ENCODE data around the gene IRF1. TPM values are rescaled to one million over a fixed set of nuclear protein-coding genes. Genes with fewer than 3 reads are reported as not detected.

IRF1 gene
- total RNA-seq, 2 donors from 2014 or later, result 42.2 to 47.0 TPM

DNA sequence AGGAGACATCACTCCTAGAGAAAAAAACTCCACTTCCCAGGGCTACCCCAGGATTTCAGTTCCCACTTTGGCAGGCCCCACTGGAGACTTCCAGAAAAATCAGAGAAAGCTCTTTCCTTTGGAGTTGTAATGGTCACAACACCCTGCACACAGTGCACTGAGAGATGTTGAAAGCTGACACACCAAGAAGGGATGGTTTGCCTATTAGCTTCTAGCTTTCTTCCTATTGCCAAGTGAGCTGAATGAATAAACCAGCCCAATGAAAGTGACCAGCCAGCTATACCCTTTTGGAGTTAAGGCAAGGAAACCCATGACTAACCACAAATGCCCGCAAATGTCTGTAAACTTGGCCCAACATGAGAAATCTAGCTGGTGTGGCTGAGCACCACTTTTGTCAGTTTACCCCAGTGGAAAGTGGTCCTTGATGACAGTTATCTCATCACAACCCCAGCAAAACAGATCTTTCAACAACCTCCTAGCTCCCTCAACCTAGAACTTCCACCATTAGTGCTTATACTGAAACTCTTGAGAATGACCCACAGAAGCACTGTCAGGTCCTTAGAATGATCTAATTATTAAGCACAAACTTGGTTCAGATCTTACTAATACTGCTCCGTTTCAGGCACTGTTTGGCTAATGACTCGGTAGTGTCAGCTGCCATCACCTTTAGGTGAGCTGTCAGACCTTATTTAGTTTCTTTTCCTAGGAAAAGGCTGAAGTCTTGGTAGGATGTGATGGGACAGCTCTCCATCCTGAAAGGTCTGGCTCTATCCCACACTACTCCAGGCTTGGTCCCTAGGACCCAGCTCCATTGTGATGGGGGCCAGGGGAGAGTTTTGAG is 11.2 kb downstream of the IRF1 start:
- WGBS, result 84% methylated on average over 3 of the region's 3 CpGs
- H3K9me3 ChIP-seq, result no peaks in the 10 kb centered on the region
- TF ChIP-seq, protein P1, sequence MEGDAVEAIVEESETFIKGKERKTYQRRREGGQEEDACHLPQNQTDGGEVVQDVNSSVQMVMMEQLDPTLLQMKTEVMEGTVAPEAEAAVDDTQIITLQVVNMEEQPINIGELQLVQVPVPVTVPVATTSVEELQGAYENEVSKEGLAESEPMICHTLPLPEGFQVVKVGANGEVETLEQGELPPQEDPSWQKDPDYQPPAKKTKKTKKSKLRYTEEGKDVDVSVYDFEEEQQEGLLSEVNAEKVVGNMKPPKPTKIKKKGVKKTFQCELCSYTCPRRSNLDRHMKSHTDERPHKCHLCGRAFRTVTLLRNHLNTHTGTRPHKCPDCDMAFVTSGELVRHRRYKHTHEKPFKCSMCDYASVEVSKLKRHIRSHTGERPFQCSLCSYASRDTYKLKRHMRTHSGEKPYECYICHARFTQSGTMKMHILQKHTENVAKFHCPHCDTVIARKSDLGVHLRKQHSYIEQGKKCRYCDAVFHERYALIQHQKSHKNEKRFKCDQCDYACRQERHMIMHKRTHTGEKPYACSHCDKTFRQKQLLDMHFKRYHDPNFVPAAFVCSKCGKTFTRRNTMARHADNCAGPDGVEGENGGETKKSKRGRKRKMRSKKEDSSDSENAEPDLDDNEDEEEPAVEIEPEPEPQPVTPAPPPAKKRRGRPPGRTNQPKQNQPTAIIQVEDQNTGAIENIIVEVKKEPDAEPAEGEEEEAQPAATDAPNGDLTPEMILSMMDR (IDR thresholded peaks at IDR 0.05), result no peak
- no peak for TF ChIP-seq POLR2A (IDR thresholded peaks at IDR 0.05)
- no peak for TF ChIP-seq POLR2AphosphoS5 (IDR thresholded peaks at IDR 0.05)
- intact Hi-C loops (cut with DNase I), result no loop called here
- no peaks in the 10 kb centered on the region for H3K27me3 ChIP-seq (replicated peaks; ENCODE audit: insufficient read depth)
- H3K27ac ChIP-seq, result no peak overlapping the region
- H3K36me3 ChIP-seq, result peaks cover 0 to 9% of the 10 kb centered on the region in 2 donors
- no peaks in the 10 kb centered on the region for H3K4me1 ChIP-seq (replicated peaks)
- DNase-seq (ENCODE audit: low spot score), result no peak
- no peak overlapping the region for H3K4me3 ChIP-seq

DNA sequence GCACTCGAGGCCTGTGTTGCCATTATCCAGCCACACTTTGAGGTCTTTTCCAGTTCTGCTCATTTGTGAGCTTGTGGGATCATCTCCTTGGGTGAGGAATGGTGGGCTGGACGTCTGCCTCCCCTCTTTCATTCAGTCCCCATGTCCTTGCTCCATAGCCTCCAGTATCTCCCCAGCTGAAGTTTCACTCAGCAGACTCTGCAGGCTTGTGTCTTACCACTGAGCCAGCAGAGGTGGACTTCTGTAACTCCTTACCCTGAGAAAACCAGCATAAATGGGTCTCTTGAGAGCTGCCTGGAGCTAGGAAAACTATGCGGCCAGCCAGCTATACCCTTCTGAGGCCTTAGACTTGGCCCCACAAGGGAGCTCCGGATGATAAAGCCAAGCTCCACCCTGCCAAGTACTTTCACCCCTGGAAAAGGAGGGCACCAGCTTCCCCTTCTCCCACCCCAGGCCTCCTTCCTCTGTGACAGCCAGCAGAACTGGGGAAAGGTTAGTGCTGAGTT is 12.2 kb downstream of the IRF1 start:
- 60% methylated on average over 4 of the region's 4 CpGs for WGBS
- no peak overlapping the region for H3K4me3 ChIP-seq
- H3K27me3 ChIP-seq (replicated peaks; ENCODE audit: insufficient read depth), result no peaks in the 10 kb centered on the region
- H3K9me3 ChIP-seq, result no peaks in the 10 kb centered on the region
- DNase-seq (ENCODE audit: low spot score), result no peak
- no peaks in the 10 kb centered on the region for H3K36me3 ChIP-seq
- no peak for TF ChIP-seq POLR2AphosphoS5 (IDR thresholded peaks at IDR 0.05)
- TF ChIP-seq, protein P1 (IDR thresholded peaks at IDR 0.05), result no peak
- no peak for TF ChIP-seq POLR2A (IDR thresholded peaks at IDR 0.05)
- intact Hi-C loops (cut with DNase I), result no loop called here
- H3K4me1 ChIP-seq (replicated peaks), result no peaks in the 10 kb centered on the region
- H3K27ac ChIP-seq, result no peak overlapping the region

DNA sequence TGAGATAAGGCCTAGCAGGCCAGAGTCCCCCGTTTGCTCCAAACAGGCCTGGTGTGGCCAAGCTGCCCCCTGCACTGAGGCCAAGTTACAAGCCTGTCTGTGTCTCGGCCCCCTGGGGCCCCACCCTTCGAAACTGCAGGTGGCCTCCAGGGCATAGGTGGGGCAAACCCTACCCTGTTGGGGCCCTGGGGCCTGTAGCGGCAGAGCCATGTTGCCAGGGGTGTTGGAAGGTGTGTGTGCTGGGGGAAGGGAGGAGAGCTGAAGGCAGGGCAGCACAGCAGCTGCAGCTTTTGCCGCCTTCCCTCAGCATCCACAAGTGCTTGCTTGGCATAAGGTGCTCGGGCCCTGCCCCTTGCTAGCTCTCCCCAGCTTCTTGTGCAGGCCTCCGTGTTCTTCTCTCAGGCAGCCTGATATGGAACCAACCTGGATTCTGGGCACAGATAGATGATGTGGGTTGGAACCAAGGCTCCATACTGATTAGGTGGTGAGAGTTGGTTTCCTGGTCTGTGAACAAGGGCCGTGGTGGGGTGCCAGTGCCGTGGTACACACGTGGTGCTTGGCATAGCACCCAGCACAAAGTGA is 12.7 kb downstream of the IRF1 start:
- H3K27me3 ChIP-seq (replicated peaks; ENCODE audit: insufficient read depth), result no peaks in the 10 kb centered on the region
- H3K4me3 ChIP-seq, result no peak overlapping the region
- no peaks in the 10 kb centered on the region for H3K9me3 ChIP-seq
- TF ChIP-seq, protein P1 (IDR thresholded peaks at IDR 0.05), result no peak
- no peak for TF ChIP-seq POLR2A (IDR thresholded peaks at IDR 0.05)
- TF ChIP-seq POLR2AphosphoS5 (IDR thresholded peaks at IDR 0.05), result no peak
- WGBS, result 80% methylated on average over 10 of the region's 10 CpGs
- H3K27ac ChIP-seq, result no peak overlapping the region
- H3K36me3 ChIP-seq, result no peaks in the 10 kb centered on the region
- H3K4me1 ChIP-seq (replicated peaks), result no peaks in the 10 kb centered on the region
- intact Hi-C loops (cut with DNase I), result no loop called here
- DNase-seq (ENCODE audit: low spot score), result no peak

DNA sequence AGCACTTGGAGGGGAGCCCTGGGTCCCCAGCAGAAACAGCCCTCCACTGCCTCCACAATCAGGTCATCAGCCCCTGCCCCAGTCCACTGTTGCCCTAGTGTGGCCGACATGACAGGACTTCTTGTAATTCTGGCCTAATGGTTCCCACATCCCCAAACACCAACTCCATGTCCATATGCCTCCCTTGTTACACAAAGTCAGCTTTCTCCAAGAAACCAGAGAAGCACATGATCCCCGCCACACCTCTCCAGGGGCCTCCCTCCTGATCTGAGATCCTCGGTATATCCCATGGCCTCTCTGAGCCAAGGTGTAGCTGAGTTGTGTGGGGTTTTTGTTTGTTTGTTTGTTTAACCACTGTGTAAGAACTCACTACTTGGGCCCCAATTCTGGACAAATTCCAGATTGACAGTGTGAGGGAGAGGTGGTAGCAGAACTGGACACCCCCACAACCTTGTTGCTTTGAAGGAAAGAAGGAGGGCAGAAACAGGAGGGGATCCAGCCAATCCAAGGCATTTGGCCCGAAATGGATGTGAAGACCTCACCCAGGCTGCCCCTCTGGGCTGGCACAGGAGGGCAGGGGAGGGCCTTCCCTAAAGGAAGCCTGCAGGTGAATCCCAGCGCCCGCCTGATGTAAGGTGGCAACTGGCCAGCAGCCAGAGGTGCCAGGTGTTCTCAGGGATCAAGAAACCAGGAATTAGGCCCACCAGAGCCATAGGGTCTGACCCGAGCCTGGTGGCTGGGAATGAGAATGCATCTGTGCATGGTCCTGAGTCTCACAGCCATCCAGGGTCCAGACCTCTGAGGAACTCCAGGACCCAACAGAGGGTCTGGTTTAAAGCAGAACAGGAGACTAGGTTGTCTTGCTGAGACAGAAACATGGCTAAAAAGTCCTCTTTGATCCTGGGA is 13.4 kb downstream of the IRF1 start:
- TF ChIP-seq POLR2AphosphoS5 (IDR thresholded peaks at IDR 0.05) (no peak), POLR2A (IDR thresholded peaks at IDR 0.05) (no peak)
- TF ChIP-seq, protein P1 (IDR thresholded peaks at IDR 0.05), result no peak
- H3K4me1 ChIP-seq (replicated peaks), result no peaks in the 10 kb centered on the region
- H3K4me3 ChIP-seq, result no peak overlapping the region
- H3K27ac ChIP-seq, result no peak overlapping the region
- intact Hi-C loops (cut with DNase I), result no loop called here
- WGBS, result 88% methylated on average over 7 of the region's 7 CpGs
- H3K27me3 ChIP-seq (replicated peaks; ENCODE audit: insufficient read depth), result no peaks in the 10 kb centered on the region
- DNase-seq (ENCODE audit: low spot score), result no peak
- no peaks in the 10 kb centered on the region for H3K36me3 ChIP-seq
- H3K9me3 ChIP-seq, result no peaks in the 10 kb centered on the region

All from prostate gland (tissue), 2 donors.